Medulla oblongata (tissue), 1 donor: ENCODE results near the gene FUOM.

Experiments used
- DNase-seq: peaks from one replicate; pipeline ENCODE4 v3.0.0-alpha.2; 2015; ENCODE audit errors: extremely low spot score

Gene FUOM

DNA sequence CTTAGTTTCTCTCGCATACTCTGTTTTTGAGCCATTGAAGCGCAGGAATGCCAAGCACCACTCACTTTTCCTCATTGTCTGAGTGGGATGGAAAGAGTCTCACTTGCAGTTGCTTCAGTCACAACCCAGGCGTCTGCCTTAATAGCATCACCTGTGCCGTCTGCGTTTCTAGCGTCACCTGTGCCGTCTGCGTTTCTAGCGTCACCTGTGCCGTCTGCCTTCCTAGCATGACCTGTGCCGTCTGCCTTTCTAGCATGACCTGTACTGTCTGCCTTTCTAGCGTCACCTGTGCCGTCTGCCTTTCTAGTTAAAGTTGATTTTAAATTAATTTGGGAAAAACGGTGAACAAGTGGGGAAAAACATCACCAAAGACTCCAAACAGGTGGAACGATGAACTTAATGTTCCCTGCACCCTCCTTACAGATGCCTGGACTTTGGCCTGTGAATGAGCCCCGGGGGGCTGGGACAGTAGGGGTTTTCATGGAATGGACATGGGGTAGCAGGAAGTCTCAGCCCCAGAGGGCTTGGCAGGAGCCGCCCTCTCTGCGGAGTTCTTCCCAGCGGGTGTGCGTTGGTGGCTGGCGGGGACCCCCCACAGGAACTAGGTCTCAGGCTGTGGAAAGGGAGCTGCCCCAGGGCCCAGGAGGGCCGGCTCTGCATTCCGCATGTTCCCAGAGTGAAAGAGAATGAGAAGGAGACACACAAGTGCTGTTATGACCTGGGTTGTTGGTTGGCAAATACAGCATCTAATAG is 45.6 kb downstream of the FUOM start:
- no peak for DNase-seq

DNA sequence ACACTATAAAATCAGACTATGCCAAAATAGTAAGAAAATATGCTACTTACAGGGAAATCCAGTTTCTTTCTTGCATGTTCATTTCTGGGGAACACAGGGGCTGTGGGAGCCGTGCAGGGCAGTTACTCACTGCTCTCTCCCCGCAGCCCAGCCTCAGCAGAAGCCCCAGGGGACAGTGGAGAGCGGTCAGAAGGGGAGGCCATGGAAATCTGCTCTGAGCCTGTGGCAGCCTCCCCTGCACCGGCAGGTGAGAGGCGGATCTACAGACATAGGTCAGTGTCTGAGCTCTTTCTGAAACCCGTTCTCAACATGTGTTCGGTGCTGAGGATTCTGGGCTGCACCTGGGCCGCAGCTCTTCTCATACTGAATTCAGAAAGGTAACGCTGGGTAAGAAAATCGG is 46.2 kb downstream of the FUOM start:
- no peak for DNase-seq

GRCh38 chr10:133310789-133311188 is 47.0 kb downstream of the FUOM start:
- no peak for DNase-seq

DNA sequence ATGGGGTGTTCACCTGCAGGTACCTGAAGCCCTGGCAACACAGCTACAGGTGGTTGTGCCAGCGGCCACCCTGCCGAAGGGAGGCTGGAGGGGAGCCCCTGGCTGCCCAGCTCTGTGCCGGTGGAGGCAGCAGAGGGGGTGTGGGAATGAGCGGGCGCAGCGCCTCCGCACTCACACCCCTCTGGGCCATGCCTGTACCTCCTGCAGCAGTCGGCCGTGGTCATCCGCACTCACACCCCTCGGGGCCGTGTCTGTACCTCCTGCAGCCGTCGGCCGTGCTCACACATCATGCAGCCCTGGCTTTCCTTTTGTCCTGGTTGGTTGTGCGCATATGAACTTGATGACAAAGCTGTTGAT is 47.4 kb downstream of the FUOM start:
- no peak for DNase-seq

DNA sequence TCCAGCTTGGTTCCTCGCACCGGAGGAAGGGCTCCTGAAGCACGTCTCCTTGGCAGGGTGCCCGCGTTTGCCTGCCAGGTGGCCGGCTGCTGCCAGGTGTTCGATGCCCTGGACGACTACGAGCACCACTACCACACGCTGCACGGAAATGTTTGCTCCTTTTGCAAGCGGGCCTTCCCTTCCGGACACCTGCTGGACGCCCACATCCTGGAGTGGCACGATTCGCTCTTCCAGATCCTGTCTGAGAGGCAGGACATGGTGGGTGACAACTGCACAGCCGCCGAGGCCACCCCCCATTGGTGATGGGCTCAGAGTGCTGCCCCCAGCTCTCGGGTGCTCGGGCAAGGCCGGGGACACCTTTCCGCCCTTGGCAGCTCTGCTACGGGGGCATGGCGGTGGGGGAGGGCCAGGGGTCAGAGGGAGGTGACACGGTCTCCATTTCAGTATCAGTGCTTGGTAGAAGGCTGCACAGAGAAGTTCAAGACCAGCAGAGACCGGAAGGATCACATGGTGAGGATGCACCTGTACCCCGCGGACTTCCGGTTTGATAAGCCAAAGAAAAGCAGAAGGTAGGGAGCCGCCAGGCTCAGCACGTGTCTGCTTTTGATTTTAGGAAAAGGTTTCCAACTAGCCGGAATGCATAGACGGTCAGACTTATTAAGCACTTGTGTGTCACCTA is 48.0 kb downstream of the FUOM start:
- DNase-seq: no peak

DNA sequence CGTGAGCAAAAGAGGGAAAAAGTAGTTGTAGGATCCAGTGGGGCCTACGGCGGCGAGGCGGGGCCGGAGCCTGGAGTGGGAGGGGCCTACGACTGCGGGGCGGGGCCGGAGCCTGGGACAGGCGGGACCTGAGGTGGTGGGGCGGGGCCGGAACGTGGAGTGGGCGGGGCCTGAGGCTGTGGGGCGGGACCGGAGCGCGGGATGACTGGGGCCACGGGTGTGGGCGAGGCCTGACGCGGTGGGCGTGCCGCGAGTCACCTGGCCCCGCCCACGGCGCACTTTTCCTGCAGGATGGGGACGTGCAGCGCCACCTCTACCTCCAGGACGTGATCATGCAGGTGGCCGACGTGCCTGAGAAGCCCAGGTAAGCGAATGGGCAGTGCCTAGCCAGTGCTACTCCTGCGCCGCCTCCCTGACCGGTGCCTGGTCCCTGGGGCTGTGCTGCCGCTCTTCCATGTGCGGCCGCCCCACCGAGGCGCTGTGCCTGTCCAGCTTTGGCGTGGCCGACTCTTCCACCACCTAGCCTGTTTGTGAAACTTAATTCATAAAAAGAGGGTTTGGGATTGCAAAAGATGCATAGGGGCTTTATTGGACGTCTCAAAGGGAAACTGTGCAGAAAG is 48.6 kb downstream of the FUOM start:
- DNase-seq: peak; percentile 89

- peak; percentile 85 for DNase-seq
Measured at GRCh38 chr10:133308421-133309099, 49.3 kb downstream of the FUOM start, which contains the start of the genes TUBGCP2 and ZNF511. TSS of gene TUBGCP2 (minus strand) at chr10:133308872. CDS start at chr10:133302941, 5,931 bp downstream. TSS of gene ZNF511 (plus strand) at chr10:133308914. CDS start at chr10:133308944, 30 bp downstream.

- peak; percentile 26 for DNase-seq
Measured at GRCh38 chr10:133307776-133308420, 49.9 kb downstream of the FUOM start.

- DNase-seq: no peak
Measured at GRCh38 chr10:133306941-133307379, 50.9 kb downstream of the FUOM start.

DNA sequence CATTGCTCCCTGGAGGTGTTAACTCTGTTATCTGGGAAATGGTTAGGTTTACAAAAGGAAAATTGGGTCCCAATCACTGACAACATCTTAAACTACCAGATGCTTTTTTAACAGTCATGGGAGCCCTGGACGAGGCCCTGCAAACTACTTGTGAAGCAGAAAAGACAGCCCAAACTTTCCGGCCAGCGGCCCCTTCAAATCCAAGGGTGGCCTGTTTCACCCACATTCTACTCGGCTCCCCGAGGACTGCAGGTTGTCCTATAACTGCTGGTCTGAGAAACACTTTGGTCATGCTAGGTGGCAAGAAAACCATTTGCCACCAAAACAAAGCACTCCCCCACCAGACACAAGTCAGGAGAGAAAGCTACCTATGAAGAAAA is 51.7 kb downstream of the FUOM start:
- no peak for DNase-seq
